ENCODE measurements around the gene MTF2. TPM values are rescaled to one million over a fixed set of nuclear protein-coding genes. Genes with fewer than 3 reads are reported as not detected.
"Not testable (repeated sequence)": the region's sequence is repeated elsewhere in the genome, so short reads cannot be mapped to it uniquely, and the experiment has no call there.

The MTF2 gene
- 15.9 to 24.8 TPM (median 19.6 TPM) in 3 replicates for polyA plus RNA-seq
- 53.2 TPM for polyA plus RNA-seq (2011; ENCODE audit: low read depth)
- polyA plus RNA-seq (2011; cell fraction: cytosol; rRNA removed): 9.8 and 16.7 TPM in 2 replicates
- 20.5 and 23.1 TPM in 2 replicates for polyA plus RNA-seq (2011; cell fraction: nucleus; rRNA removed)
- 11.8 and 14.2 TPM in 2 replicates for polyA plus RNA-seq (2012; ENCODE audit: low replicate concordance)
- polyA minus RNA-seq: 12.2 to 47.2 TPM (median 35.3 TPM) in 3 replicates
- polyA minus RNA-seq (2011; cell fraction: cytosol; rRNA and poly(A)+ RNA removed): 15.5 TPM
- 29.3 and 47.3 TPM in 2 replicates for polyA minus RNA-seq (2011; cell fraction: nucleus; rRNA and poly(A)+ RNA removed)

- Histone ChIP-seq H3K79me2 (ENCODE audit: control insufficient read depth, insufficient read depth, low read length) (peaks cover 53% of the 10 kb centered on the region), H4K20me1 (ENCODE audit: control insufficient read depth, extremely low read depth, insufficient read depth, low read length) (no peaks in the 10 kb centered on the region), H3K9me1 (ENCODE audit: control insufficient read depth, extremely low read depth, insufficient read depth, low read length) (no peaks in the 10 kb centered on the region), H3K9ac (ENCODE audit: control insufficient read depth, extremely low read depth, insufficient read depth, low read length) (peak within 1 kb of the TSS; percentile 97), H3K4me3 (ENCODE audit: control insufficient read depth in 2 of 3, extremely low read depth in 1 of 3, insufficient read depth in 2 of 3, low read depth in 1 of 3, low read length in 3 of 3) (peak within 1 kb of the TSS; percentile 98 to 100 (median 99)), H3K27me3 (ENCODE audit: control insufficient read depth, extremely low read depth, insufficient read depth, low read length) (no peaks in the 10 kb centered on the region), H2AFZ (ENCODE audit: control insufficient read depth, low read length) (peak within 1 kb of the TSS; percentile 99), H3K27ac (ENCODE audit: control insufficient read depth, insufficient read depth, low read length) (peak within 1 kb of the TSS; percentile 97), H3K4me1 (ENCODE audit: control insufficient read depth, extremely low read depth, insufficient read depth, low read length) (peaks cover 18% of the 10 kb centered on the region), H3K36me3 (ENCODE audit: control insufficient read depth in 2 of 2, extremely low read depth in 1 of 2, insufficient read depth in 2 of 2, low read length in 2 of 2) (peaks cover 0 to 3% of the 10 kb centered on the region in 2 experiments), H3K4me2 (ENCODE audit: control insufficient read depth, extremely low read depth, insufficient read depth, low read depth, low read length) (peak within 1 kb of the TSS; percentile 99), H3K9me3 (ENCODE audit: control insufficient read depth, low read depth, low read length) (no peaks in the 10 kb centered on the region)
- peak; percentile 71 for FAIRE-seq
- peak in 1 of 3 experiments; percentile 3 for TF ChIP-seq CTCF (optimal IDR thresholded peaks at IDR 0.05 in 1 of 3, IDR thresholded peaks at IDR 0.05 in 1 of 3, conservative IDR thresholded peaks at IDR 0.05 in 1 of 3; ENCODE audit: extremely low read depth in 1 of 3, insufficient read depth in 2 of 3, low read length in 3 of 3)
- no peak for TF ChIP-seq EZH2 (IDR thresholded peaks at IDR 0.05; ENCODE audit: low read length)
- peak; percentile 26 for DNase-seq (ENCODE audit: low read depth, low spot score)
- dilution Hi-C loops (cut with MboI; ENCODE audit: extremely low pct_ligation_motif_present, low sequenced_read_pairs): no loop called here
Measured at GRCh38 chr1:93078986-93079654, at the start of gene MTF2. Gene MTF2 (plus strand): TSS chr1:93079283. CDS start chr1:93079527, 244 bp downstream.

- Histone ChIP-seq H3K9ac (ENCODE audit: control insufficient read depth, extremely low read depth, insufficient read depth, low read length) (no peak overlapping the region), H3K4me3 (ENCODE audit: control insufficient read depth in 2 of 3, extremely low read depth in 1 of 3, insufficient read depth in 2 of 3, low read depth in 1 of 3, low read length in 3 of 3) (no peak overlapping the region), H4K20me1 (ENCODE audit: control insufficient read depth, extremely low read depth, insufficient read depth, low read length) (no peaks in the 10 kb centered on the region), H3K9me3 (ENCODE audit: control insufficient read depth, low read depth, low read length) (no peaks in the 10 kb centered on the region), H3K27ac (ENCODE audit: control insufficient read depth, insufficient read depth, low read length) (no peak overlapping the region), H3K79me2 (ENCODE audit: control insufficient read depth, insufficient read depth, low read length) (no peaks in the 10 kb centered on the region), H3K27me3 (ENCODE audit: control insufficient read depth, extremely low read depth, insufficient read depth, low read length) (no peaks in the 10 kb centered on the region), H3K36me3 (ENCODE audit: control insufficient read depth in 2 of 2, extremely low read depth in 1 of 2, insufficient read depth in 2 of 2, low read length in 2 of 2) (no peaks in the 10 kb centered on the region), H3K9me1 (ENCODE audit: control insufficient read depth, extremely low read depth, insufficient read depth, low read length) (no peaks in the 10 kb centered on the region), H3K4me1 (ENCODE audit: control insufficient read depth, extremely low read depth, insufficient read depth, low read length) (no peaks in the 10 kb centered on the region), H2AFZ (ENCODE audit: control insufficient read depth, low read length) (no peak overlapping the region), H3K4me2 (ENCODE audit: control insufficient read depth, extremely low read depth, insufficient read depth, low read depth, low read length) (no peak overlapping the region)
- TF ChIP-seq CTCF (optimal IDR thresholded peaks at IDR 0.05 in 1 of 3, IDR thresholded peaks at IDR 0.05 in 1 of 3, conservative IDR thresholded peaks at IDR 0.05 in 1 of 3; ENCODE audit: extremely low read depth in 1 of 3, insufficient read depth in 2 of 3, low read length in 3 of 3) (no peak), EZH2 (IDR thresholded peaks at IDR 0.05; ENCODE audit: low read length) (no peak)
- dilution Hi-C loops (cut with MboI; ENCODE audit: extremely low pct_ligation_motif_present, low sequenced_read_pairs): no loop called here
- no peak for DNase-seq (ENCODE audit: low read depth, low spot score)
- no peak for FAIRE-seq
Measured at GRCh38 chr1:93029317-93029716, 49.8 kb upstream of the MTF2 start.

- not testable (repeated sequence) for DNase-seq (ENCODE audit: low read depth, low spot score); H3K79me2 ChIP-seq (ENCODE audit: control insufficient read depth, insufficient read depth, low read length); FAIRE-seq
Measured at GRCh38 chr1:93030191-93030590, 48.9 kb upstream of the MTF2 start.

More at GRCh38 chr1:93030191-93030590, 48.9 kb upstream of the MTF2 start:
- dilution Hi-C loops (cut with MboI; ENCODE audit: extremely low pct_ligation_motif_present, low sequenced_read_pairs); H3K9me3 ChIP-seq (ENCODE audit: control insufficient read depth, low read depth, low read length); H3K4me3 ChIP-seq (ENCODE audit: control insufficient read depth in 2 of 3, extremely low read depth in 1 of 3, insufficient read depth in 2 of 3, low read depth in 1 of 3, low read length in 3 of 3); H3K9ac ChIP-seq (ENCODE audit: control insufficient read depth, extremely low read depth, insufficient read depth, low read length); H3K36me3 ChIP-seq (ENCODE audit: control insufficient read depth in 2 of 2, extremely low read depth in 1 of 2, insufficient read depth in 2 of 2, low read length in 2 of 2); H3K9me1 ChIP-seq (ENCODE audit: control insufficient read depth, extremely low read depth, insufficient read depth, low read length); H3K4me2 ChIP-seq (ENCODE audit: control insufficient read depth, extremely low read depth, insufficient read depth, low read depth, low read length); H3K27me3 ChIP-seq (ENCODE audit: control insufficient read depth, extremely low read depth, insufficient read depth, low read length); H3K27ac ChIP-seq (ENCODE audit: control insufficient read depth, insufficient read depth, low read length); H3K4me1 ChIP-seq (ENCODE audit: control insufficient read depth, extremely low read depth, insufficient read depth, low read length); H4K20me1 ChIP-seq (ENCODE audit: control insufficient read depth, extremely low read depth, insufficient read depth, low read length); H2AFZ ChIP-seq (ENCODE audit: control insufficient read depth, low read length): not testable (repeated sequence)

Data from keratinocyte (primary cell).